ENCODE data around the gene HSPA8. TPM values are rescaled to one million over a fixed set of nuclear protein-coding genes. Genes with fewer than 3 reads are reported as not detected.

Gene HSPA8
- total RNA-seq, 3 donors from 2014 or later (not counting 1 experiment from before 2014, with no cell fraction given): 577 to 684 (median 633) TPM

GRCh38 chr11:123107945-123108495, 46.1 kb upstream of the HSPA8 start:
- no peaks in the 10 kb centered on the region for H3K36me3 Mint-ChIP-seq
- Histone ChIP-seq H3K27ac (ENCODE audit: low read length) (no peak overlapping the region), H3K36me3 (ENCODE audit: control insufficient read depth, insufficient read depth, low read length) (no peaks in the 10 kb centered on the region), H3K4me3 (ENCODE audit: low read length) (no peak overlapping the region), H3K27me3 (ENCODE audit: control insufficient read depth, insufficient read depth, low read length) (no peaks in the 10 kb centered on the region), H3K9me3 (ENCODE audit: control insufficient read depth, insufficient read depth, low read length) (no peaks in the 10 kb centered on the region), H3K4me1 (ENCODE audit: control insufficient read depth, insufficient read depth, low read length) (peaks cover 3% of the 10 kb centered on the region)
- no peaks in the 10 kb centered on the region for H3K27me3 Mint-ChIP-seq (ENCODE audit: low read depth in 2 of 2)
- no peak for TF ChIP-seq CTCF (IDR thresholded peaks at IDR 0.05)
- WGBS (ENCODE audit: insufficient coverage): 92% methylated on average over 4 of the region's 4 CpGs
- H3K27ac Mint-ChIP-seq: no peak overlapping the region
- no peak for ATAC-seq
- peaks cover 6 to 11% of the 10 kb centered on the region in 2 donors for H3K4me1 Mint-ChIP-seq
- no peak overlapping the region for H3K4me3 Mint-ChIP-seq
- no peak for DNase-seq
- intact Hi-C loops (cut with micrococcal nuclease): no loop called here
- H3K9me3 Mint-ChIP-seq: no peaks in the 10 kb centered on the region

- intact Hi-C loops (cut with micrococcal nuclease): no loop called here
- H3K27me3 Mint-ChIP-seq (ENCODE audit: low read depth in 2 of 2): no peaks in the 10 kb centered on the region
- peaks cover 0 to 7% of the 10 kb centered on the region in 2 donors for H3K4me1 Mint-ChIP-seq
- H3K4me3 ChIP-seq (ENCODE audit: low read length): no peak overlapping the region
- H3K27ac Mint-ChIP-seq: no peak overlapping the region
- H3K4me1 ChIP-seq (ENCODE audit: control insufficient read depth, insufficient read depth, low read length): no peaks in the 10 kb centered on the region
- H3K27me3 ChIP-seq (ENCODE audit: control insufficient read depth, insufficient read depth, low read length): no peaks in the 10 kb centered on the region
- WGBS (ENCODE audit: insufficient coverage): 100% methylated on average over 3 of the region's 3 CpGs
- TF ChIP-seq CTCF (IDR thresholded peaks at IDR 0.05): no peak
- ATAC-seq (no peak), DNase-seq (no peak)
- H3K36me3 Mint-ChIP-seq: no peaks in the 10 kb centered on the region
- H3K27ac ChIP-seq (ENCODE audit: low read length): no peak overlapping the region
- no peaks in the 10 kb centered on the region for H3K36me3 ChIP-seq (ENCODE audit: control insufficient read depth, insufficient read depth, low read length)
- no peaks in the 10 kb centered on the region for H3K9me3 Mint-ChIP-seq
- no peaks in the 10 kb centered on the region for H3K9me3 ChIP-seq (ENCODE audit: control insufficient read depth, insufficient read depth, low read length)
- H3K4me3 Mint-ChIP-seq: no peak overlapping the region
These were observed 42.8 kb upstream of the HSPA8 start for GRCh38 chr11:123104697-123105096.

GRCh38 chr11:123103326-123103980, 41.5 kb upstream of the HSPA8 start:
- H3K4me3 Mint-ChIP-seq: no peak overlapping the region
- peak overlapping the region in 1 of 2 donors; percentile 18 for H3K27ac Mint-ChIP-seq
- intact Hi-C loops (cut with micrococcal nuclease): loop anchor here (1.0 kb wide), 1 partner anchor 144 kb away; no protein-coding TSS in a partner anchor
- H3K27me3 Mint-ChIP-seq (ENCODE audit: low read depth in 2 of 2): no peaks in the 10 kb centered on the region
- peak; percentile 57 for TF ChIP-seq CTCF (IDR thresholded peaks at IDR 0.05)
- H3K4me1 Mint-ChIP-seq: peaks cover 0 to 7% of the 10 kb centered on the region in 2 donors
- Histone ChIP-seq H3K4me1 (ENCODE audit: control insufficient read depth, insufficient read depth, low read length) (no peaks in the 10 kb centered on the region), H3K4me3 (ENCODE audit: low read length) (no peak overlapping the region), H3K9me3 (ENCODE audit: control insufficient read depth, insufficient read depth, low read length) (no peaks in the 10 kb centered on the region), H3K27me3 (ENCODE audit: control insufficient read depth, insufficient read depth, low read length) (no peaks in the 10 kb centered on the region), H3K27ac (ENCODE audit: low read length) (no peak overlapping the region), H3K36me3 (ENCODE audit: control insufficient read depth, insufficient read depth, low read length) (no peaks in the 10 kb centered on the region)
- H3K36me3 Mint-ChIP-seq: no peaks in the 10 kb centered on the region
- H3K9me3 Mint-ChIP-seq: no peaks in the 10 kb centered on the region
- ATAC-seq (peak; percentile 37 to 66 (median 62)), DNase-seq (peak in 1 of 2 donors; percentile 71)
- WGBS (ENCODE audit: insufficient coverage): 69% methylated on average over 8 of the region's 8 CpGs
